Brain microvascular endothelial cell (primary cell): ENCODE results near the gene NAA16.

Experiments used
- DNase-seq: peaks from one replicate; pipeline ENCODE4 v3.0.0-alpha.2; 2020
- H3K27ac ChIP-seq: fragments of 250-450 bp; sonication (Bioruptor Pico); 2 replicates; pipeline ENCODE4 v1.5.1; 2020; ENCODE audit warnings: mild to moderate bottlenecking, moderate library complexity
- H3K27me3 ChIP-seq: fragments of 250-450 bp; sonication (Bioruptor Pico); replicated peaks from 2 replicates; pipeline ENCODE4 v1.5.1; 2020; ENCODE audit warnings: mild to moderate bottlenecking
- H3K36me3 ChIP-seq: fragments of 250-450 bp; sonication (Bioruptor Pico); replicated peaks from 2 replicates; pipeline ENCODE4 v1.5.1; 2020; ENCODE audit warnings: mild to moderate bottlenecking
- H3K4me3 ChIP-seq: 2 replicates; pipeline ENCODE4 v1.5.1; 2011; ENCODE audit warnings: low read depth, mild to moderate bottlenecking, control low read depth, low read length, moderate library complexity
- in situ Hi-C: cut with HindIII; loops from 2 replicates; pipeline ENCODE4 v1.10.0; 2017; ENCODE audit warnings: low sequenced_read_pairs, low pct_ligation_motif_present
- TF ChIP-seq, protein P1 (sequence below): IDR thresholded peaks from 2 replicates; pipeline ENCODE4 v1.5.1; 2011; ENCODE audit warnings: low read depth, mild to moderate bottlenecking, moderate library complexity, low read length, control low read depth, inconsistent platforms; ENCODE audit errors: missing control alignments

Gene NAA16

GRCh38 chr13:41307884-41308640 is 3.0 kb upstream of the NAA16 start:
- H3K36me3 ChIP-seq = no peaks in the 10 kb centered on the region
- TF ChIP-seq, protein P1, sequence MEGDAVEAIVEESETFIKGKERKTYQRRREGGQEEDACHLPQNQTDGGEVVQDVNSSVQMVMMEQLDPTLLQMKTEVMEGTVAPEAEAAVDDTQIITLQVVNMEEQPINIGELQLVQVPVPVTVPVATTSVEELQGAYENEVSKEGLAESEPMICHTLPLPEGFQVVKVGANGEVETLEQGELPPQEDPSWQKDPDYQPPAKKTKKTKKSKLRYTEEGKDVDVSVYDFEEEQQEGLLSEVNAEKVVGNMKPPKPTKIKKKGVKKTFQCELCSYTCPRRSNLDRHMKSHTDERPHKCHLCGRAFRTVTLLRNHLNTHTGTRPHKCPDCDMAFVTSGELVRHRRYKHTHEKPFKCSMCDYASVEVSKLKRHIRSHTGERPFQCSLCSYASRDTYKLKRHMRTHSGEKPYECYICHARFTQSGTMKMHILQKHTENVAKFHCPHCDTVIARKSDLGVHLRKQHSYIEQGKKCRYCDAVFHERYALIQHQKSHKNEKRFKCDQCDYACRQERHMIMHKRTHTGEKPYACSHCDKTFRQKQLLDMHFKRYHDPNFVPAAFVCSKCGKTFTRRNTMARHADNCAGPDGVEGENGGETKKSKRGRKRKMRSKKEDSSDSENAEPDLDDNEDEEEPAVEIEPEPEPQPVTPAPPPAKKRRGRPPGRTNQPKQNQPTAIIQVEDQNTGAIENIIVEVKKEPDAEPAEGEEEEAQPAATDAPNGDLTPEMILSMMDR = no peak
- no peak for DNase-seq
- in situ Hi-C loops = no loop called here
- no peak overlapping the region for H3K27ac ChIP-seq
- H3K4me3 ChIP-seq = no peak overlapping the region
- no peaks in the 10 kb centered on the region for H3K27me3 ChIP-seq

DNA sequence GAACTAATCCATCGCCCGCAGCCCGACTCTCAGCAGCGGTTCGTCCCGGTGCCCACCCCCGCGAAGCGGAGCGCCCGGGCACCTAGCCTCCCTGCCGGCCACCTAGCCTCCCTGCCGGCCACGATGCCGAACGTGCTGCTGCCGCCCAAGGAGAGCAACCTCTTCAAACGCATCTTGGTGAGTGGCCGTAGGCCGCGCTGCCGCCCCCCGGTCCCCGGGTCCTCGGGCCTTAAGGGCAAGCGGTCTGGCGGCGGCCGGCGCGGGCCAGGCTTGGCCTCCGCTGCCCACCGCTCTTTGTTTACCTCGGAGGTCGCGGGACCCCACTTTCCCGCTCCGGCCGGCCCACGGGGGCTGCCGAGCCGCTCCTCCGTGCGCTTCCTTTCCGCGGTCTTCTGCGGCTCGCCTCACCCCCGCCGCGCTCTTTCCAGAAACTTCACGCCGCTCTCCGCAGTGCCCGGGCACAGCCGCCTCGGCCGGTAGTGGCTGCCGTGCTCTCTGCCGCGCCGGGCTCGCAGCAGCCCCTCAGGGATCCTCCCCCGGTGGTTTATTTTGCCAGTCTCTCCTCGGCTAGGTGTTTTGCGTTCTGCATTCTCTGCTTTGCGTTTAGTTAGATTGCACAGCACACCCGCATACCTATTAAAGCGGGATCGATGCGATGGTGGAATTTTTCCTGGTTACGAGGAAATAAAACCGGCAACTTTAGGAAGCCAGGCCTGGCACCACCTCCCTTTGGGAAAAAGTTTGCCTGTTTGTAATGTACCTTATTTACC is 524 bp downstream of the NAA16 start:
- Histone ChIP-seq H3K27me3 (no peaks in the 10 kb centered on the region), H3K36me3 (no peaks in the 10 kb centered on the region), H3K27ac (peak overlapping the region; percentile 36), H3K4me3 (peak overlapping the region; percentile 93)
- TF ChIP-seq, protein P1 = no peak
- in situ Hi-C loops = no loop called here
- peak; percentile 5 for DNase-seq

DNA sequence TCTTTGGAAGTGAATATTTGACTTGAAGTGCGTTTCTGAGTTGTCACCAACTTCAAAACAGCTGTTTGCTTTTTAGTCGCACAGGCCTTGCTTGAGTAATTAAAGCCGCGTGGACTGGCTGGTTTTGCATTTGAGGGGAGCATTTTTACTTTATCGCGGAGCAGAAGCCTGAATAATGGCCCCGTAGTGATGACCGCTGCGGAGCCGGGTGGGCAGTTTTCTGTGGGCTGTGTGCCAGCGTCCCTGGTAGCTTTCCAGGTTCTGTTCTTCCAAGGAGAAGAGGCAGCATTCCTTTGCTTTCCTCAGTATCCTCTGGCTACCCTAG is 1.1 kb downstream of the NAA16 start:
- Histone ChIP-seq H3K27ac (peak overlapping the region; percentile 36), H3K36me3 (no peaks in the 10 kb centered on the region), H3K27me3 (no peaks in the 10 kb centered on the region), H3K4me3 (peak overlapping the region; percentile 93)
- TF ChIP-seq, protein P1 = no peak
- DNase-seq = peak; percentile 12
- in situ Hi-C loops = no loop called here

- DNase-seq = no peak
- Histone ChIP-seq H3K27me3 (no peaks in the 10 kb centered on the region), H3K4me3 (no peak overlapping the region), H3K27ac (no peak overlapping the region), H3K36me3 (no peaks in the 10 kb centered on the region)
- TF ChIP-seq, protein P1 = no peak
- in situ Hi-C loops = no loop called here
These were observed 2.0 kb downstream of the NAA16 start for GRCh38 chr13:41313117-41313516.

DNA sequence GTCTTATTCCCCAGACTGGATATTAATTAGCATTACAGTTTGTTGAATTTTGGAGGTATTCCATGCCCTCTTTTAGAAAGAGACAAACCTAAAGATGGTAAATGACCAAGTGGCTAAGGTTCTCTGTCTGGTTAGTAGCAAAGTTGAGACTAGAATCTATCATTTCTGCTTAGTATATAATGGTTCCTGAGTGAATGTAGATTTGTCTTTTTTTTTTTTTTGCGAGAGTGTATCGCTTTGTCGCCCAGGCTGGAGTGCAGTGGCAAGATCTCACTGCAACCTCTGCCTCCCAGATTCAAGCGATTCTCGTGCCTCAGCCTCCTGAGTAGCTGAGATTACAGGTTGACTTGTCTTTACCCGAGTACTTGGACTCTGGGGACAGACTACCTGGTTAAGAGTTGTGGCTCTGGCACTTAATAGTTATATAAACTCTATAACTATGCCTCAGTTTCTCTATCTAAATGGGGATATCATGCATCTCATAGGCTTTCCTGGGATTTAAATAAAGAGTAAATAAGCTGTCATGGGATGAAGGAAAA is 2.7 kb downstream of the NAA16 start:
- no peak for DNase-seq
- H3K36me3 ChIP-seq = no peaks in the 10 kb centered on the region
- no peak overlapping the region for H3K4me3 ChIP-seq
- TF ChIP-seq, protein P1 = no peak
- no peak overlapping the region for H3K27ac ChIP-seq
- H3K27me3 ChIP-seq = no peaks in the 10 kb centered on the region
- in situ Hi-C loops = no loop called here
